ENCODE measurements around the gene OR14A16. TPM values are rescaled to one million over a fixed set of nuclear protein-coding genes. Genes with fewer than 3 reads are reported as not detected.

OR14A16 gene
- total RNA-seq, 4 donors from 2014 or later = not detected

DNA sequence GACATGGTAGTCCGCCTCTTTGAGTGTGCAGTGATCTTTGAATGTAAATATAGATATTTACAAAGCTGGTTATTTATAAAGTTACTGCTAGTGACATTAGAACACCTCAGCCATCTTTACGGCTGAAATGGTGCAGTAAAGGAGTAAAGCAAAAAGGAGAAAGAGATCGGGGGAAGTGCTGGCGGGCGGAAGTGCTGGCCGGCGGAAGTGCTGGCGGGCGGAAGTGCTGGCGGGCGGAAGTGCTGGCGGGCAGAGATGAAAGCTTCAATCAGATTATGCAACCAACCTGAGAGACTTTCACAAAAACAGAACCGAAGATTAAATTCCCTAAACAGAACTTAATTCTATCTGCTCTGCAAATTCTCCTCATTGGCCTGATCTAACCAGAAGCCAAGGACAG lies 1.4 kb upstream of the OR14A16 start:
- intact Hi-C loops (cut with DNase I; ENCODE audit: low total_unique reads) = no loop called here
- WGBS, 2 donors (ENCODE audit: low coverage in 1 of 2) = 79 to 81% methylated on average over 10 to 13 of the region's 13 CpGs

GRCh38 chr1:247822060-247822459 lies 1.9 kb downstream of the OR14A16 start:
- in situ Hi-C loops (cut with MboI; ENCODE audit: low pct_ligation_motif_present in 1 of 4, low pct_unique_long_range_greater_than_20kb in 1 of 4, low sequenced_read_pairs in 3 of 4) (no loop called here), intact Hi-C loops (cut with DNase I; ENCODE audit: low total_unique reads) (no loop called here)
- H3K9me3 ChIP-seq = no peaks in the 10 kb centered on the region
- no peak overlapping the region for H3K4me3 ChIP-seq
- no peaks in the 10 kb centered on the region for H3K36me3 ChIP-seq
- WGBS, 2 donors (ENCODE audit: low coverage in 1 of 2) = 78% methylated on average over 2 of the region's 2 CpGs; no CpG with 5 or more reads in 1 of the 2 donors
- H3K4me1 ChIP-seq = no peaks in the 10 kb centered on the region
- TF ChIP-seq POLR2AphosphoS5 (IDR thresholded peaks at IDR 0.05) = no peak
- TF ChIP-seq EP300 (IDR thresholded peaks at IDR 0.05; ENCODE audit: low read depth) = no peak
- no peak for TF ChIP-seq POLR2A (IDR thresholded peaks at IDR 0.05)
- TF ChIP-seq, protein P1, sequence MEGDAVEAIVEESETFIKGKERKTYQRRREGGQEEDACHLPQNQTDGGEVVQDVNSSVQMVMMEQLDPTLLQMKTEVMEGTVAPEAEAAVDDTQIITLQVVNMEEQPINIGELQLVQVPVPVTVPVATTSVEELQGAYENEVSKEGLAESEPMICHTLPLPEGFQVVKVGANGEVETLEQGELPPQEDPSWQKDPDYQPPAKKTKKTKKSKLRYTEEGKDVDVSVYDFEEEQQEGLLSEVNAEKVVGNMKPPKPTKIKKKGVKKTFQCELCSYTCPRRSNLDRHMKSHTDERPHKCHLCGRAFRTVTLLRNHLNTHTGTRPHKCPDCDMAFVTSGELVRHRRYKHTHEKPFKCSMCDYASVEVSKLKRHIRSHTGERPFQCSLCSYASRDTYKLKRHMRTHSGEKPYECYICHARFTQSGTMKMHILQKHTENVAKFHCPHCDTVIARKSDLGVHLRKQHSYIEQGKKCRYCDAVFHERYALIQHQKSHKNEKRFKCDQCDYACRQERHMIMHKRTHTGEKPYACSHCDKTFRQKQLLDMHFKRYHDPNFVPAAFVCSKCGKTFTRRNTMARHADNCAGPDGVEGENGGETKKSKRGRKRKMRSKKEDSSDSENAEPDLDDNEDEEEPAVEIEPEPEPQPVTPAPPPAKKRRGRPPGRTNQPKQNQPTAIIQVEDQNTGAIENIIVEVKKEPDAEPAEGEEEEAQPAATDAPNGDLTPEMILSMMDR (IDR thresholded peaks at IDR 0.05) = no peak
- no peaks in the 10 kb centered on the region for H3K27me3 ChIP-seq
- no peak for DNase-seq
- no peak overlapping the region for H3K27ac ChIP-seq

More for the DNA sequence above, 1.4 kb upstream of the OR14A16 start:
- no peaks in the 10 kb centered on the region for H3K4me1 ChIP-seq
- H3K27me3 ChIP-seq = no peaks in the 10 kb centered on the region
- TF ChIP-seq POLR2A (IDR thresholded peaks at IDR 0.05) = no peak
- TF ChIP-seq, protein P1 (IDR thresholded peaks at IDR 0.05) = no peak
- TF ChIP-seq EP300 (IDR thresholded peaks at IDR 0.05; ENCODE audit: low read depth) = no peak
- TF ChIP-seq POLR2AphosphoS5 (IDR thresholded peaks at IDR 0.05) = no peak
- H3K36me3 ChIP-seq = no peaks in the 10 kb centered on the region
- in situ Hi-C loops (cut with MboI; ENCODE audit: low pct_ligation_motif_present in 1 of 4, low pct_unique_long_range_greater_than_20kb in 1 of 4, low sequenced_read_pairs in 3 of 4) = no loop called here
- H3K27ac ChIP-seq = no peak overlapping the region
- H3K4me3 ChIP-seq = no peak overlapping the region
- no peaks in the 10 kb centered on the region for H3K9me3 ChIP-seq
- DNase-seq = no peak

GRCh38 chr1:247812637-247813036 lies 11.3 kb downstream of the OR14A16 start:
- Histone ChIP-seq H3K36me3 (no peaks in the 10 kb centered on the region), H3K4me3 (no peak overlapping the region), H3K9me3 (no peaks in the 10 kb centered on the region), H3K27ac (no peak overlapping the region), H3K27me3 (no peaks in the 10 kb centered on the region), H3K4me1 (no peaks in the 10 kb centered on the region)
- no peak for DNase-seq
- TF ChIP-seq POLR2A (IDR thresholded peaks at IDR 0.05) (no peak), EP300 (IDR thresholded peaks at IDR 0.05; ENCODE audit: low read depth) (no peak), POLR2AphosphoS5 (IDR thresholded peaks at IDR 0.05) (no peak)
- TF ChIP-seq, protein P1 (IDR thresholded peaks at IDR 0.05) = no peak
- in situ Hi-C loops (cut with MboI; ENCODE audit: low pct_ligation_motif_present in 1 of 4, low pct_unique_long_range_greater_than_20kb in 1 of 4, low sequenced_read_pairs in 3 of 4) (no loop called here), intact Hi-C loops (cut with DNase I; ENCODE audit: low total_unique reads) (no loop called here)
- 63 to 83% methylated on average over 2 of the region's 2 CpGs for WGBS, 2 donors (ENCODE audit: low coverage in 1 of 2)

GRCh38 chr1:247797518-247797917 lies 26.4 kb downstream of the OR14A16 start:
- 40 to 41% methylated on average over 2 of the region's 2 CpGs for WGBS, 2 donors (ENCODE audit: low coverage in 1 of 2)
- in situ Hi-C loops (cut with MboI; ENCODE audit: low pct_ligation_motif_present in 1 of 4, low pct_unique_long_range_greater_than_20kb in 1 of 4, low sequenced_read_pairs in 3 of 4) = no loop called here

More at GRCh38 chr1:247797518-247797917, 26.4 kb downstream of the OR14A16 start:
- TF ChIP-seq POLR2A (IDR thresholded peaks at IDR 0.05) = no peak
- no peak for TF ChIP-seq EP300 (IDR thresholded peaks at IDR 0.05; ENCODE audit: low read depth)
- TF ChIP-seq POLR2AphosphoS5 (IDR thresholded peaks at IDR 0.05) = no peak
- TF ChIP-seq, protein P1 (IDR thresholded peaks at IDR 0.05) = no peak
- H3K27me3 ChIP-seq = no peaks in the 10 kb centered on the region
- no peaks in the 10 kb centered on the region for H3K36me3 ChIP-seq
- intact Hi-C loops (cut with DNase I; ENCODE audit: low total_unique reads) = no loop called here
- H3K4me1 ChIP-seq = no peaks in the 10 kb centered on the region
- H3K4me3 ChIP-seq = no peak overlapping the region
- no peaks in the 10 kb centered on the region for H3K9me3 ChIP-seq
- no peak for DNase-seq
- H3K27ac ChIP-seq = no peak overlapping the region

Data from transverse colon (tissue), 4 donors.